OCI-LY1 (cell line): ENCODE measurements around the gene INPP5A.

ENCODE experiments used
- H2AFZ ChIP-seq: fragments of 200-600 bp; sonication (generic), shearing (Covaris generic); 2 replicates; pipeline ENCODE4 v1.6.0; 2014; ENCODE audit warnings: antibody characterized with exemption, mild to moderate bottlenecking, low read length
- H3F3A ChIP-seq: fragments of 200-600 bp; sonication (generic), shearing (Covaris generic); 2 replicates; pipeline ENCODE4 v1.6.0; 2014; ENCODE audit warnings: mild to moderate bottlenecking, antibody characterized with exemption, low read length, moderate library complexity; ENCODE audit not compliant: insufficient read depth
- H3K27ac ChIP-seq: fragments of 200-600 bp; sonication (generic); 2 replicates; pipeline ENCODE4 v1.5.1; 2014; ENCODE audit warnings: low read length, mixed run types, mild to moderate bottlenecking, low read depth; ENCODE audit not compliant: poor library complexity, severe bottlenecking
- H3K27me3 ChIP-seq: fragments of 200-600 bp; sonication (generic); 2 replicates; pipeline ENCODE4 v1.6.0; 2014; ENCODE audit warnings: antibody characterized with exemption, mild to moderate bottlenecking, low read length, moderate library complexity; ENCODE audit not compliant: insufficient read depth
- H3K36me3 ChIP-seq: fragments of 200-600 bp; sonication (generic); 2 replicates; pipeline ENCODE4 v1.6.1; 2014; ENCODE audit warnings: mild to moderate bottlenecking, antibody characterized with exemption, low read length, moderate library complexity, mixed read lengths; ENCODE audit not compliant: insufficient read depth
- H3K4me1 ChIP-seq: fragments of 200-600 bp; sonication (generic); 2 replicates; pipeline ENCODE4 v1.5.1; 2014; ENCODE audit warnings: mild to moderate bottlenecking, low read length, moderate library complexity; ENCODE audit not compliant: insufficient read depth, severe bottlenecking
- H3K4me2 ChIP-seq: fragments of 200-600 bp; sonication (generic), shearing (Covaris generic); 2 replicates; pipeline ENCODE4 v1.6.1; 2014; ENCODE audit warnings: low read length
- H3K4me3 ChIP-seq: fragments of 200-600 bp; sonication (generic); 2 replicates; pipeline ENCODE4 v1.5.1; 2014; ENCODE audit warnings: low read length, low read depth, mild to moderate bottlenecking, mixed read lengths; ENCODE audit not compliant: poor library complexity, severe bottlenecking
- H3K79me2 ChIP-seq: fragments of 200-600 bp; shearing (Covaris generic); 2 replicates; pipeline ENCODE4 v1.6.1; 2016; ENCODE audit warnings: mixed run types, low read length, mixed read lengths; ENCODE audit not compliant: insufficient read depth
- H3K9ac ChIP-seq: fragments of 200-600 bp; sonication (generic), shearing (Covaris generic); 2 replicates; pipeline ENCODE4 v1.6.1; 2014; ENCODE audit warnings: mild to moderate bottlenecking, low read length, mixed read lengths
- H3K9me2 ChIP-seq: fragments of 200-600 bp; sonication (generic), shearing (Covaris generic); 2 replicates; pipeline ENCODE4 v1.6.1; 2014; ENCODE audit warnings: low read depth, mild to moderate bottlenecking, low read length, mixed read lengths
- H3K9me3 ChIP-seq: fragments of 200-600 bp; shearing (Covaris generic); 2 replicates; pipeline ENCODE4 v1.6.1; 2014; ENCODE audit warnings: low read length, mixed read lengths
- H4K20me1 ChIP-seq: fragments of 200-600 bp; sonication (generic), shearing (Covaris generic); 2 replicates; pipeline ENCODE4 v1.6.0; 2016; ENCODE audit warnings: mild to moderate bottlenecking, low read length; ENCODE audit not compliant: insufficient read depth
- CTCF ChIP-seq: fragments of 200-600 bp; sonication (generic), shearing (Covaris generic); IDR thresholded peaks from 2 replicates; pipeline ENCODE4 v1.5.1; 2017; ENCODE audit warnings: mild to moderate bottlenecking, antibody characterized with exemption, low read length, moderate library complexity, mixed read lengths
- EZH2 ChIP-seq: fragments of 200-600 bp; sonication (generic), shearing (Covaris generic); IDR thresholded peaks from 2 replicates; pipeline ENCODE4 v1.8.0; 2017; ENCODE audit warnings: borderline replicate concordance, mixed run types, mild to moderate bottlenecking, antibody characterized with exemption, low read length, moderate library complexity, mixed read lengths

The INPP5A gene

GRCh38 chr10:132804287-132804686, 266.7 kb downstream of the INPP5A start:
- H3K9me2 ChIP-seq: no peaks in the 10 kb centered on the region
- no peaks in the 10 kb centered on the region for H3K36me3 ChIP-seq
- no peaks in the 10 kb centered on the region for H3K4me1 ChIP-seq
- no peak overlapping the region for H3K4me2 ChIP-seq
- H3K27ac ChIP-seq: no peak overlapping the region
- H3K79me2 ChIP-seq: no peaks in the 10 kb centered on the region
- no peaks in the 10 kb centered on the region for H3K9me3 ChIP-seq
- H2AFZ ChIP-seq: no peak overlapping the region
- H3F3A ChIP-seq: no peaks in the 10 kb centered on the region
- no peaks in the 10 kb centered on the region for H3K27me3 ChIP-seq
- H3K9ac ChIP-seq: no peak overlapping the region
- TF ChIP-seq CTCF (no peak), EZH2 (no peak)
- H3K4me3 ChIP-seq: no peak overlapping the region
- no peaks in the 10 kb centered on the region for H4K20me1 ChIP-seq

- Histone ChIP-seq H3F3A (no peaks in the 10 kb centered on the region), H3K4me2 (no peak overlapping the region), H3K27me3 (no peaks in the 10 kb centered on the region), H3K36me3 (no peaks in the 10 kb centered on the region), H3K9me3 (no peaks in the 10 kb centered on the region), H3K9me2 (no peaks in the 10 kb centered on the region), H3K4me1 (no peaks in the 10 kb centered on the region), H4K20me1 (no peaks in the 10 kb centered on the region), H3K9ac (no peak overlapping the region), H2AFZ (no peak overlapping the region), H3K79me2 (no peaks in the 10 kb centered on the region), H3K27ac (no peak overlapping the region), H3K4me3 (no peak overlapping the region)
- TF ChIP-seq CTCF (no peak), EZH2 (no peak)
These were observed 267.3 kb downstream of the INPP5A start for GRCh38 chr10:132804785-132805426.

- Histone ChIP-seq H3K27me3 (no peaks in the 10 kb centered on the region), H4K20me1 (no peaks in the 10 kb centered on the region), H3F3A (no peaks in the 10 kb centered on the region), H3K79me2 (no peaks in the 10 kb centered on the region), H3K4me2 (no peak overlapping the region), H3K27ac (no peak overlapping the region), H2AFZ (no peak overlapping the region), H3K4me3 (no peak overlapping the region), H3K36me3 (no peaks in the 10 kb centered on the region), H3K4me1 (no peaks in the 10 kb centered on the region), H3K9ac (no peak overlapping the region), H3K9me3 (no peaks in the 10 kb centered on the region), H3K9me2 (no peaks in the 10 kb centered on the region)
- no peak for TF ChIP-seq EZH2
- no peak for TF ChIP-seq CTCF
These were observed 268.0 kb downstream of the INPP5A start for GRCh38 chr10:132805599-132805998.
